Neural progenitor cell (in vitro differentiated cells): ENCODE results near the gene C12orf57. TPM values are rescaled to one million over a fixed set of nuclear protein-coding genes. Genes with fewer than 3 reads are reported as not detected.

Experiments
- DNase-seq: peaks from one replicate; pipeline ENCODE4 v3.0.0-alpha.2; 2016; ENCODE audit warnings: low spot score
- H2AFZ ChIP-seq: fragments of 200-600 bp; sonication (generic); replicated peaks from 2 replicates; pipeline ENCODE4 v1.6.1; 2016; ENCODE audit warnings: antibody characterized with exemption
- H3F3A ChIP-seq: fragments of 200-600 bp; sonication (generic); 2 replicates; pipeline ENCODE4 v1.6.1; 2016; ENCODE audit warnings: antibody characterized with exemption, low read depth
- H3K27ac ChIP-seq: fragments of 200-600 bp; sonication (generic); 2 replicates; pipeline ENCODE4 v1.5.1; 2016; ENCODE audit warnings: mild to moderate bottlenecking
- H3K27me3 ChIP-seq: fragments of 200-600 bp; sonication (generic); 2 replicates; pipeline ENCODE4 v1.6.1; 2016; ENCODE audit warnings: mild to moderate bottlenecking, moderate library complexity
- H3K36me3 ChIP-seq: fragments of 200-600 bp; sonication (generic); 2 replicates; pipeline ENCODE4 v1.5.1; 2016
- H3K4me1 ChIP-seq: fragments of 200-600 bp; sonication (generic); 2 replicates; pipeline ENCODE4 v1.6.1; 2016; ENCODE audit warnings: mixed run types
- H3K4me2 ChIP-seq: fragments of 200-600 bp; sonication (generic); 2 replicates; pipeline ENCODE4 v1.6.1; 2016
- H3K4me3 ChIP-seq: fragments of 200-600 bp; sonication (generic); 2 replicates; pipeline ENCODE4 v1.5.1; 2016
- H3K79me2 ChIP-seq: fragments of 200-600 bp; sonication (generic); 2 replicates; pipeline ENCODE4 v1.6.1; 2016; ENCODE audit warnings: low read depth
- H3K9ac ChIP-seq: fragments of 200-600 bp; sonication (generic); 2 replicates; pipeline ENCODE4 v1.6.1; 2016
- H3K9me3 ChIP-seq: fragments of 200-600 bp; sonication (generic); 2 replicates; pipeline ENCODE4 v1.5.1; 2016; ENCODE audit warnings: low read depth
- H4K20me1 ChIP-seq: fragments of 200-600 bp; sonication (generic); 2 replicates; pipeline ENCODE4 v1.6.1; 2016; ENCODE audit warnings: low read depth
- H3K27ac Mint-ChIP-seq: 3 replicates; pipeline ENCODE4 v1.8.0; 2021; ENCODE audit warnings: mixed read lengths
- H3K27me3 Mint-ChIP-seq: 2 replicates; pipeline ENCODE4 v1.8.0; 2022; ENCODE audit warnings: low read depth, mild to moderate bottlenecking, inconsistent platforms, moderate library complexity, mixed read lengths; ENCODE audit not compliant: insufficient read depth
- H3K36me3 Mint-ChIP-seq: 3 replicates; pipeline ENCODE4 v1.8.0; 2021; ENCODE audit warnings: mixed read lengths
- H3K4me1 Mint-ChIP-seq: 3 replicates; pipeline ENCODE4 v1.8.0; 2021; ENCODE audit warnings: mixed read lengths
- H3K4me3 Mint-ChIP-seq: 3 replicates; pipeline ENCODE4 v1.8.0; 2021; ENCODE audit warnings: mild to moderate bottlenecking, moderate library complexity, mixed read lengths
- H3K9me3 Mint-ChIP-seq: 3 replicates; pipeline ENCODE4 v1.8.0; 2020; ENCODE audit warnings: mixed read lengths
- EZH2 ChIP-seq: fragments of 200-600 bp; sonication (generic); IDR thresholded peaks from 2 replicates; pipeline ENCODE4 v1.6.1; 2017; ENCODE audit warnings: antibody characterized with exemption, mild to moderate bottlenecking, moderate library complexity
- EZH2phosphoT487 ChIP-seq: fragments of 200-600 bp; sonication (generic); IDR thresholded peaks from 2 replicates; pipeline ENCODE4 v1.6.1; 2017; ENCODE audit warnings: antibody characterized with exemption
- total RNA-seq: library from RNA; depleted of rRNA; stranded (reverse); fragments of >200 nt; gene quantifications from 2 replicates; pipeline ENCODE4 v1.2.3, GENCODE V29; 2015; ENCODE audit warnings: low replicate concordance
- TF ChIP-seq, protein P1 (sequence below): fragments of 200-600 bp; sonication (generic); IDR thresholded peaks from 2 replicates; pipeline ENCODE4 v1.5.1; 2017; ENCODE audit warnings: antibody characterized with exemption, mild to moderate bottlenecking

Gene C12orf57
- total RNA-seq, 1 donor from 2014 or later = 314 TPM

DNA sequence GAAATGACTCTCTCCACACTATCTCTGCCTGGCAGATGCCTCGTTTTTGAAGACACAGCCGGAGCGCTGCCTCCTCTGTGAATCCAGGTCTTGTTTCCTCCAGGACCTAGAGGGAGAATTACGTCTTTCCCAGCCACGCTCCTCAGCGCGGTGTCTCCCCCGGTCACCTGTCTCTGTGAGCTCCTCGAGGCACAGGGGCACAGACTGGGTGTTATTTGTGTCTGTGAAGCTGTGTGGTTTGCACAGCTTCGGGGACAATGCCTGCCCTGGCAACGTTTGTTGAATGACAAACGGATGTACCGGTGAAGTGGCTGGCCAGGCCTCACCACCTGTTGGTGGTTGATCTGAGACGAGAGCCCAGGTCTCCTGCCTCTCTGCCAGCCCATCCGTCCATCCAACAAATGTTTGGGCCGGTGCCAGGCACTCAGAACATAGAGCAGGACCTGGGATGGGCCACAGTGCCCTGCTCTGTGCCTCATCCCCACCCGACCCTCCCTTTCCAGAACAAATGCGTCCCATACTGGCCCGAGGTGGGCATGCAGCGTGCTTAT, 13.4 kb downstream of the C12orf57 start:
- Mint-ChIP-seq H3K9me3 (no peaks in the 10 kb centered on the region), H3K27me3 (peaks cover 8% of the 10 kb centered on the region), H3K36me3 (no peaks in the 10 kb centered on the region), H3K4me1 (peaks cover 46% of the 10 kb centered on the region), H3K4me3 (no peak overlapping the region), H3K27ac (peak overlapping the region; percentile 88)
- no peak overlapping the region for H3K9ac ChIP-seq
- H3K36me3 ChIP-seq = no peaks in the 10 kb centered on the region
- no peak for DNase-seq
- H3K4me3 ChIP-seq = no peak overlapping the region
- H2AFZ ChIP-seq = no peak overlapping the region
- H3K4me2 ChIP-seq = no peak overlapping the region
- H3F3A ChIP-seq = peaks cover 12% of the 10 kb centered on the region
- H3K27me3 ChIP-seq = no peaks in the 10 kb centered on the region
- no peaks in the 10 kb centered on the region for H3K9me3 ChIP-seq
- H3K4me1 ChIP-seq = peaks cover 10% of the 10 kb centered on the region
- no peaks in the 10 kb centered on the region for H4K20me1 ChIP-seq
- H3K27ac ChIP-seq = no peak overlapping the region
- TF ChIP-seq EZH2 = no peak
- H3K79me2 ChIP-seq = no peaks in the 10 kb centered on the region

DNA sequence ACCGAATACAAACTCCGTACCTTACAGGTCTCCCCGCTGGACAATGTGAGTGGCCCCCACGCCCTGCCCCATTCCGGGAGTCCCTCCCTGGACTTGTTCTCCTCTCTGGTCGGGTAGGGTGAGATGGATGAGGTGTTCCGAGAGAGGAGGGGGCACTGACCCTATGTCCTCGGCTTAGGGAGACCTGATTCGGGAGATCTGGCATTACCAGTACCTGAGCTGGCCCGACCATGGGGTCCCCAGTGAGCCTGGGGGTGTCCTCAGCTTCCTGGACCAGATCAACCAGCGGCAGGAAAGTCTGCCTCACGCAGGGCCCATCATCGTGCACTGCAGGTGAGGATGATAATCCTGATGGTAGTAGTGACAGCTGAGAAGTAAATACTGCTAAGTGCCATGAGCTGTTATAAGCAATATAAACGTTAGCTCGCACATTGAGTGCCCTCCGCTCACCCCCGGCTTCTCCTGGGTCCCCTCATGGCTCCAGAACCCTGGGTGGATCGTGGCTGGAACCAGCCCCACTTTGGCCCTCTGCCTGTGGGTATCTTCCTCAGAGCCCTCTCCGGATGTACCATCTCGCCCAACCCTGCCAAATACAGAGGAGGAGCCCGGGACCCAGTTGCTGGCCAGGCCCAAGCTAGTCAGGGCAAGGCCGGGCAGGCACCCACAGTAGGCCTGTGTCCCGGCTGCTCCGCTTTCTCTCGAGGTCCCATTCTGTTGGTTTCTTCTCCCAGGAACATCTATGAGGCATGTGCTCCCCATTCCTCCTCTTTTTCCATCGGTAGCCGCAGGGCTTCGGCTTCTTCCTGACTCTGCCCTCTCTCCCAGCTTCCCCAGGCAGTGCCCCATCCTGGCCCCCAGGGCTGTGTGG, 14.2 kb downstream of the C12orf57 start:
- no peaks in the 10 kb centered on the region for H3K79me2 ChIP-seq
- Mint-ChIP-seq H3K36me3 (no peaks in the 10 kb centered on the region), H3K4me1 (peaks cover 42% of the 10 kb centered on the region), H3K4me3 (no peak overlapping the region), H3K9me3 (no peaks in the 10 kb centered on the region), H3K27me3 (peaks cover 8% of the 10 kb centered on the region), H3K27ac (no peak overlapping the region)
- no peak overlapping the region for H3K4me3 ChIP-seq
- H3K36me3 ChIP-seq = no peaks in the 10 kb centered on the region
- H3K27me3 ChIP-seq = no peaks in the 10 kb centered on the region
- H3K27ac ChIP-seq = no peak overlapping the region
- peaks cover 18% of the 10 kb centered on the region for H3K4me1 ChIP-seq
- DNase-seq = no peak
- TF ChIP-seq, protein P1, sequence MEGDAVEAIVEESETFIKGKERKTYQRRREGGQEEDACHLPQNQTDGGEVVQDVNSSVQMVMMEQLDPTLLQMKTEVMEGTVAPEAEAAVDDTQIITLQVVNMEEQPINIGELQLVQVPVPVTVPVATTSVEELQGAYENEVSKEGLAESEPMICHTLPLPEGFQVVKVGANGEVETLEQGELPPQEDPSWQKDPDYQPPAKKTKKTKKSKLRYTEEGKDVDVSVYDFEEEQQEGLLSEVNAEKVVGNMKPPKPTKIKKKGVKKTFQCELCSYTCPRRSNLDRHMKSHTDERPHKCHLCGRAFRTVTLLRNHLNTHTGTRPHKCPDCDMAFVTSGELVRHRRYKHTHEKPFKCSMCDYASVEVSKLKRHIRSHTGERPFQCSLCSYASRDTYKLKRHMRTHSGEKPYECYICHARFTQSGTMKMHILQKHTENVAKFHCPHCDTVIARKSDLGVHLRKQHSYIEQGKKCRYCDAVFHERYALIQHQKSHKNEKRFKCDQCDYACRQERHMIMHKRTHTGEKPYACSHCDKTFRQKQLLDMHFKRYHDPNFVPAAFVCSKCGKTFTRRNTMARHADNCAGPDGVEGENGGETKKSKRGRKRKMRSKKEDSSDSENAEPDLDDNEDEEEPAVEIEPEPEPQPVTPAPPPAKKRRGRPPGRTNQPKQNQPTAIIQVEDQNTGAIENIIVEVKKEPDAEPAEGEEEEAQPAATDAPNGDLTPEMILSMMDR = no peak
- TF ChIP-seq EZH2phosphoT487 (no peak), EZH2 (no peak)
- H4K20me1 ChIP-seq = no peaks in the 10 kb centered on the region
- no peak overlapping the region for H2AFZ ChIP-seq
- peaks cover 20% of the 10 kb centered on the region for H3F3A ChIP-seq
- peak overlapping the region; percentile 32 for H3K9ac ChIP-seq
- H3K9me3 ChIP-seq = no peaks in the 10 kb centered on the region
- H3K4me2 ChIP-seq = no peak overlapping the region

DNA sequence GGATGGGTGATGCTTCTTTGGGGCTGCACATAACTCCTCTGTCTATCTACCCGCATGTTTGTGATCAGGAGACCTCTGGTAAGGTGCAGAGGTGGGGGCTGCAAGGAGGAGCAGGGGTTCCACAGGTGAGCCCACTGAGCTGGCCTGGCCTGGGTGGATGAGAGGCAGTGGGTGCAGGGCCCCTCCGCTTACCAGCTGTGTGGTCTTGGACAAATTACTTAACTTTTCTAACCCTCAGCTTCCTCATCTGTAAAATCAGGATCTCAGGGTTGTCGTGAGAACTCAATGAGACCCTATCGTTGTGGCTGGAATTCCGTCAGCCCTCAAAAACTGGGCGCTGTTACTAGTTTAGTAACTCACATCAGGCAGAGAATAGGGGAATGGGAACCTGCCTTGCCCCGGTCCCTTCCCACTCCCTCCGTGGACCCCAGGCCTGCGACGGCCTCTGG, 14.8 kb downstream of the C12orf57 start:
- no peak overlapping the region for H3K4me3 ChIP-seq
- peaks cover 37% of the 10 kb centered on the region for H3K4me1 Mint-ChIP-seq
- H3K27me3 ChIP-seq = no peaks in the 10 kb centered on the region
- H3K27me3 Mint-ChIP-seq = peaks cover 8% of the 10 kb centered on the region
- peaks cover 24% of the 10 kb centered on the region for H3F3A ChIP-seq
- peaks cover 20% of the 10 kb centered on the region for H3K4me1 ChIP-seq
- no peak for DNase-seq
- no peak overlapping the region for H3K27ac Mint-ChIP-seq
- H3K36me3 ChIP-seq = no peaks in the 10 kb centered on the region
- TF ChIP-seq EZH2phosphoT487 = no peak
- no peak for TF ChIP-seq EZH2
- TF ChIP-seq, protein P1 = no peak
- no peaks in the 10 kb centered on the region for H3K36me3 Mint-ChIP-seq
- H3K9me3 Mint-ChIP-seq = no peaks in the 10 kb centered on the region
- H3K9me3 ChIP-seq = no peaks in the 10 kb centered on the region
- H3K9ac ChIP-seq = no peak overlapping the region
- H4K20me1 ChIP-seq = no peaks in the 10 kb centered on the region
- H3K79me2 ChIP-seq = no peaks in the 10 kb centered on the region
- H3K4me3 Mint-ChIP-seq = no peak overlapping the region
- H2AFZ ChIP-seq = no peak overlapping the region
- H3K4me2 ChIP-seq = no peak overlapping the region
- H3K27ac ChIP-seq = no peak overlapping the region
